ENCODE results near the gene AGBL4.

The AGBL4 gene

DNA sequence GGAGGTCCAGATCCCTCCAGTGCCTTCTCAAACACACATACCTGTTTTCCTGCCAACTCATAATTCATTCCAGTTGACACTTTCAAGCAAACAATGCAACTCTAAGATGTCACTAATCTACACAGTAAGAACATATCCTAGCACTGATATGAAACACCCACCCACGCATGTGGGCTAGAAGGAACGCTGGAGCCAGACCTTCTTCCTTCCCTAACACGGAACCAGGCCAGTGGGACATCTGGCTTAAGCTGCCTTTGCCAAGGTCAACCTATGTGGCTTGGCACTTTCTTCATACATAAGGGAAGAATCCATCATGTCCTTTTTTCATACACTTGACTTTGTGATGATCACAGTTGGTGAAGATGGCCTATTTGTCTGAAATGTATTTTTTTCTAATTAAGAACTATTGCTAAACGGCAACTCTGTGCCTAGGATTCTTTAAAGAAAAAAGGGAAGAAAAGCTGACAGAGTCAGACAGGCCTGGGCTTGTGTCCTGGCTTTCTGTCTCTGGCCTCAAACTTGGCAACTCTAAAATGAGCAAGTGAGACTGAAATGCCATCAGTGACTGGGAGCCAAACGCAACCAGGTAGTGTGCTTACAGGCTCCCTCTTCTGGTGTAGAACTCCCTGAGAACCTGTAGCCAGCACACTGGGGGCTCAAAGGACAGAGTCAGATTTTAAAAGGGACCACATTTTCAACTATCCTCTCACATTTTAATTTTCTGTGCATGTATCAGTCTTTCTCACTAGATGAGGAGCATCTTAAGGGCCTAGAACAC lies 1154.4 kb downstream of the AGBL4 start:
- TF ChIP-seq, protein P1, sequence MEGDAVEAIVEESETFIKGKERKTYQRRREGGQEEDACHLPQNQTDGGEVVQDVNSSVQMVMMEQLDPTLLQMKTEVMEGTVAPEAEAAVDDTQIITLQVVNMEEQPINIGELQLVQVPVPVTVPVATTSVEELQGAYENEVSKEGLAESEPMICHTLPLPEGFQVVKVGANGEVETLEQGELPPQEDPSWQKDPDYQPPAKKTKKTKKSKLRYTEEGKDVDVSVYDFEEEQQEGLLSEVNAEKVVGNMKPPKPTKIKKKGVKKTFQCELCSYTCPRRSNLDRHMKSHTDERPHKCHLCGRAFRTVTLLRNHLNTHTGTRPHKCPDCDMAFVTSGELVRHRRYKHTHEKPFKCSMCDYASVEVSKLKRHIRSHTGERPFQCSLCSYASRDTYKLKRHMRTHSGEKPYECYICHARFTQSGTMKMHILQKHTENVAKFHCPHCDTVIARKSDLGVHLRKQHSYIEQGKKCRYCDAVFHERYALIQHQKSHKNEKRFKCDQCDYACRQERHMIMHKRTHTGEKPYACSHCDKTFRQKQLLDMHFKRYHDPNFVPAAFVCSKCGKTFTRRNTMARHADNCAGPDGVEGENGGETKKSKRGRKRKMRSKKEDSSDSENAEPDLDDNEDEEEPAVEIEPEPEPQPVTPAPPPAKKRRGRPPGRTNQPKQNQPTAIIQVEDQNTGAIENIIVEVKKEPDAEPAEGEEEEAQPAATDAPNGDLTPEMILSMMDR (IDR thresholded peaks at IDR 0.05; ENCODE audit: borderline replicate concordance, insufficient read depth, low read depth, low read length) = no peak
- no peak overlapping the region for H3K4me3 ChIP-seq (ENCODE audit: low read depth, low read length)

DNA sequence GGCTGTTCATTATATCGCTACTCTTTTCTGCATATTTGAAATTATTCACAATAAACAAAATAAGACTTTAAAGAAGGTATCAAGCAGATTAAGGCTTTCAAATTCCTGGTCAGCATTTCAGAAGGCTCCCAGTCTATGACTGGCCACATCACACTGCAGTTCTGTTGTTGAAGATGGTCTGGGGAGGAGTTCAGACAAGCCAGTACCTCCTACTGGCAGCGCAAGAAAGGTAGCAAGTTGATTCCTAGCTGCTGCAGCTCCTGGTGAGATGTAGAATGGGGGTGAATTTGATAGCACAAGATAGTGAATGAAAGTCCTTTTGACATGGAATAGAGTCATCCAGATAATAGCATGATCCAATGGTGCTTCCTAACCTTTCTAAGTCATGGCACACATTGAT lies 1158.8 kb downstream of the AGBL4 start:
- TF ChIP-seq, protein P1 (IDR thresholded peaks at IDR 0.05; ENCODE audit: borderline replicate concordance, insufficient read depth, low read depth, low read length) = no peak

DNA sequence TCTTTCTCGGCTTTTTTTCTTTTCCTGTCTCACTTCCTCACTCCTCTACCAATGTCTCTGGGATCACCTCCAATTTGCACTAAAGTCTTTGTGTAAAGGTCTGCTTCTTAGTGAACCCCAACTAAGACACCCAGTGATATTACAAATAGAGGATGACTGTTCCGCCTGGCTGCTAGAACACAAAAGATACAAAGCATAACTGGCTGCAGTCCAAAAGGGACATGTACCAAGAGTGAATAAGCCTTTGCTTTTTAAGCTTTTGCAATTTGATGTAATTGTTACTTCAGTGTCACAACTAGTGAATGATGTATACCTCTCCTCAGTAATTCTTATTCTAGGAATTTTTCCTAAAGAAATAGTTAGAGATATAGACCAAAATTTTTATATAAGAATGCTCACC lies 1164.3 kb downstream of the AGBL4 start:
- H3K4me3 ChIP-seq (ENCODE audit: low read depth, low read length) = no peak overlapping the region
- TF ChIP-seq, protein P1 (IDR thresholded peaks at IDR 0.05; ENCODE audit: borderline replicate concordance, insufficient read depth, low read depth, low read length) = no peak

More for the DNA sequence above, 1158.8 kb downstream of the AGBL4 start:
- H3K4me3 ChIP-seq (ENCODE audit: low read depth, low read length) = no peak overlapping the region

DNA sequence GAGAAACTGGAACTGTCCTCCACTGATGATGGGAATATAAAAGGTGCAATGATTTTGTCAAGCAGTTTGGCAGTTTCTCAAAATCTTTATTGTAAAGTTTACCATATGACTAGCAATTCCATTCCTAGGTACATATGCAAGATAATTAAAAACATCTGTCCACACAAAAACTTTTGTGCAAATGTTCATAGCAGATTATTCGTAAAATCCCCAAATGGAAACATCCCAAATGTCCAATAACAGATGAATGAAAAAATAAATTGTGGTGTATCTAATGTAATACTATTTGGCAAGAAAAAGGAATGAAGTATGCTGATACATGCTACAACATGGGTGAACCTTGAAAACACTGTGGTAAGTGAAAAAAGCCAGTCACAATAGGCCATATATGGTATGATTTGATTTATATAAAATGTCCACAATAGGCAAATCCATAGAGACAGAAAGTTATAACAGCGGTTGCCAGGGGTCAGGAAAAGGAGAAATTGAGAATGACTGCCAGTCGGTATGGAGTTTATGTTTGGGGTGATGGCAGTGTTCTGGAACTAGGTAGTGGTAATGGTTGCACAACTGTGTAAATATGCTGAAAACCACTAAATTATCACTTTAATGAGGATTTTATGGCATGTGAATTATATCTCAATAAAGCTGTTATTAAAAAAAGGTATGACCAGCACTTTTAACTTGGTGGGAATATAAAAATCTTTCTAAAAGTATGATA lies 1165.4 kb downstream of the AGBL4 start:
- TF ChIP-seq, protein P1 (IDR thresholded peaks at IDR 0.05; ENCODE audit: borderline replicate concordance, insufficient read depth, low read depth, low read length) = no peak
- no peak overlapping the region for H3K4me3 ChIP-seq (ENCODE audit: low read depth, low read length)

DNA sequence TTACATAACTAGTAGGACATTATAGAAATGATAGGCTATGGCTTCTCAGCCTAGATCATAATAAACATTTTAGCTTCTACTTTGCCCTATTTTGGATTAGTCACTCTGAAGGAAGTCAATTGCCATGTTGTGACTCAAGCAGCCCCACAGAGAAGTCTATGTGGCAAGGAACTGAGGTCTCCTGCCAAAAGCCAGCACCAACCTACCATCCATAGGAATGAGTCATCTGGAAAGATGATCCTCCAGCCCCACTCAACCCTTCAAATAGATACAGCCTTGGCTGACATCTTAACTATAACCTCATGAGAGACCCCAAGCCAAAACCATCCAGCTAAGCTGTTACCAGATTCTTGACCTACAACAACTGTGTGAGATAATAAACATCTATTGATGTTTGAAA lies 1170.7 kb downstream of the AGBL4 start:
- no peak overlapping the region for H3K4me3 ChIP-seq (ENCODE audit: low read depth, low read length)

DNA sequence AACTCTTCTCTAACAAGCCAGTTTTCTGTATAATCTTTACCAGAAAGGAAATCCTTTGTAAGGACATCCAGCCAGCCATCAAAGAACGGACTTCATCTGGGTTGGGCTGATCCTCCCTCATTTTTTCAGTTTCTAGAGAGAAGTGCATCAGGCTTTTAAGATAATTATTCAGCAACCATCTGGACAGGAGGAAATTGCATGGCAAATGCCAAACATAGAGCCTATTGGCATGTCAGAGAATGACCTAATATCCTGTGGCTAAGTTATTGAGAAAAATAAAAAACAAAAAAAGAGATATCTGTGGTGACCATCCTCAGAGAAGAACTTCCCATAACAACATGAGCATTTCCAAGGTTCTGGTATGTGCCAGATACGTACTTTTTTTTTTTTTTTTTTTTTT lies 1172.1 kb downstream of the AGBL4 start:
- no peak overlapping the region for H3K4me3 ChIP-seq (ENCODE audit: low read depth, low read length)
- TF ChIP-seq, protein P1 (IDR thresholded peaks at IDR 0.05; ENCODE audit: borderline replicate concordance, insufficient read depth, low read depth, low read length) = no peak

More for the DNA sequence above, 1170.7 kb downstream of the AGBL4 start:
- TF ChIP-seq, protein P1 (IDR thresholded peaks at IDR 0.05; ENCODE audit: borderline replicate concordance, insufficient read depth, low read depth, low read length) = no peak
